ENCODE results near the gene ZNF624. TPM values are rescaled to one million over a fixed set of nuclear protein-coding genes. Genes with fewer than 3 reads are reported as not detected.
"Not testable (repeated sequence)": the region's sequence is repeated elsewhere in the genome, so short reads cannot be mapped to it uniquely, and the experiment has no call there.

Gene ZNF624
- total RNA-seq, 1 experiment from 2014 or later, result 1.3 TPM

GRCh38 chr17:16689731-16690281, 36.2 kb upstream of the ZNF624 start, which contains the start of gene CCDC144A:
Gene CCDC144A (plus strand): TSS chr17:16690241. CDS start chr17:16690401, 160 bp downstream.
- not testable (repeated sequence) for H2AFZ ChIP-seq (ENCODE audit: low read length); H2BK15ac ChIP-seq (ENCODE audit: low read depth, low read length); H3K9ac ChIP-seq (ENCODE audit: extremely low read depth, insufficient read length, low read length); H2BK120ac ChIP-seq (ENCODE audit: low read depth, low read length, poor library complexity, severe bottlenecking); H3K27ac ChIP-seq (ENCODE audit: insufficient read length, low read depth, low read length); H3K27me3 Mint-ChIP-seq (ENCODE audit: low read depth); H3K56ac ChIP-seq (ENCODE audit: insufficient read length, low read depth, low read length); H4K5ac ChIP-seq (ENCODE audit: insufficient read length, low read depth, low read length); H3K23me2 ChIP-seq (ENCODE audit: insufficient read length, low read depth, low read length, poor library complexity, severe bottlenecking); H2BK12ac ChIP-seq (ENCODE audit: insufficient read length, low read depth, low read length); H3K79me2 ChIP-seq (ENCODE audit: insufficient read depth, low read length); H3K4me3 Mint-ChIP-seq; H2BK20ac ChIP-seq (ENCODE audit: low read depth, low read length, poor library complexity, severe bottlenecking); H3T11ph ChIP-seq (ENCODE audit: low read length); H2BK5ac ChIP-seq (ENCODE audit: insufficient read length, low read length); H3K18ac ChIP-seq (ENCODE audit: insufficient read length, low read depth, low read length); H3K14ac ChIP-seq (ENCODE audit: insufficient read depth, low read length); H4K20me1 ChIP-seq (ENCODE audit: control insufficient read depth, insufficient read depth, insufficient read length); H4K91ac ChIP-seq (ENCODE audit: insufficient read length, low read depth, low read length); H3K23ac ChIP-seq (ENCODE audit: insufficient read length, low read depth, low read length); H4K8ac ChIP-seq (replicated peaks; ENCODE audit: insufficient read length, low read depth, low read length); H3K9me3 ChIP-seq (ENCODE audit: control insufficient read depth, low read depth, low read length); H3K4ac ChIP-seq (ENCODE audit: low read depth, low read length); H3K27me3 ChIP-seq (ENCODE audit: insufficient read depth, low read length); H3K27ac Mint-ChIP-seq; H3K4me2 ChIP-seq (ENCODE audit: insufficient read depth, insufficient read length, low read length); H2AK5ac ChIP-seq (ENCODE audit: insufficient read length, low read length); H3K4me1 ChIP-seq (ENCODE audit: insufficient read depth, low read length); H3K79me1 ChIP-seq (ENCODE audit: insufficient read depth, low read depth, low read length, poor library complexity, severe bottlenecking)
- TF ChIP-seq CTCF (conservative IDR thresholded peaks at IDR 0.05), result peak; percentile 98
- Mint-ChIP-seq H3K36me3 (ENCODE audit: insufficient read depth in 1 of 3, low read depth in 3 of 3) (peaks cover 7 to 20% (median 9%) of the 10 kb centered on the region in 3 experiments; a peak in 5 of 7 replicates), H3K9me3 (peaks cover 16 to 24% of the 10 kb centered on the region in 2 experiments), H3K4me1 (peaks cover 22 to 27% of the 10 kb centered on the region in 2 experiments)
- WGBS (ENCODE audit: extremely low coverage, insufficient read length, low lambda C conversion rate), result no CpG with 5 or more reads among the region's 33 CpGs
- peak; percentile 75 for DNase-seq

- H3K18ac ChIP-seq (ENCODE audit: insufficient read length, low read depth, low read length); H3K14ac ChIP-seq (ENCODE audit: insufficient read depth, low read length); H3K79me2 ChIP-seq (ENCODE audit: insufficient read depth, low read length); H2AK5ac ChIP-seq (ENCODE audit: insufficient read length, low read length); H2BK15ac ChIP-seq (ENCODE audit: low read depth, low read length); H3K23ac ChIP-seq (ENCODE audit: insufficient read length, low read depth, low read length); H4K8ac ChIP-seq (replicated peaks; ENCODE audit: insufficient read length, low read depth, low read length); H2BK12ac ChIP-seq (ENCODE audit: insufficient read length, low read depth, low read length); H3K56ac ChIP-seq (ENCODE audit: insufficient read length, low read depth, low read length); H4K91ac ChIP-seq (ENCODE audit: insufficient read length, low read depth, low read length); H3K4ac ChIP-seq (ENCODE audit: low read depth, low read length); H4K5ac ChIP-seq (ENCODE audit: insufficient read length, low read depth, low read length); H3K27ac ChIP-seq (ENCODE audit: insufficient read length, low read depth, low read length); H3K27me3 ChIP-seq (ENCODE audit: insufficient read depth, low read length); H3K23me2 ChIP-seq (ENCODE audit: insufficient read length, low read depth, low read length, poor library complexity, severe bottlenecking); H4K20me1 ChIP-seq (ENCODE audit: control insufficient read depth, insufficient read depth, insufficient read length); H3T11ph ChIP-seq (ENCODE audit: low read length); H3K4me1 ChIP-seq (ENCODE audit: insufficient read depth, low read length); H3K9ac ChIP-seq (ENCODE audit: extremely low read depth, insufficient read length, low read length); H2BK5ac ChIP-seq (ENCODE audit: insufficient read length, low read length); H2AFZ ChIP-seq (ENCODE audit: low read length); H3K9me3 ChIP-seq (ENCODE audit: control insufficient read depth, low read depth, low read length); H3K27me3 Mint-ChIP-seq (ENCODE audit: low read depth); H3K79me1 ChIP-seq (ENCODE audit: insufficient read depth, low read depth, low read length, poor library complexity, severe bottlenecking); H2BK120ac ChIP-seq (ENCODE audit: low read depth, low read length, poor library complexity, severe bottlenecking): not testable (repeated sequence)
- peaks cover 29 to 39% of the 10 kb centered on the region in 2 experiments for H3K4me1 Mint-ChIP-seq
- peaks cover 16 to 24% of the 10 kb centered on the region in 2 experiments for H3K9me3 Mint-ChIP-seq
- peak overlapping the region; percentile 94 to 98 (median 97) for H3K27ac Mint-ChIP-seq
- WGBS (ENCODE audit: extremely low coverage, insufficient read length, low lambda C conversion rate), result no CpG with 5 or more reads among the region's 5 CpGs
- Histone ChIP-seq H2BK20ac (ENCODE audit: low read depth, low read length, poor library complexity, severe bottlenecking) (peak overlapping the region; percentile 26), H3K4me2 (ENCODE audit: insufficient read depth, insufficient read length, low read length) (peak overlapping the region; percentile 21)
- H3K4me3 Mint-ChIP-seq, result peak overlapping the region; percentile 44 to 64; a peak in 3 of 5 replicates
- H3K36me3 Mint-ChIP-seq (ENCODE audit: insufficient read depth in 1 of 3, low read depth in 3 of 3), result peaks cover 7 to 24% (median 9%) of the 10 kb centered on the region in 3 experiments; a peak in 5 of 7 replicates
- peak; percentile 58 for DNase-seq
These were observed 33.5 kb upstream of the ZNF624 start for GRCh38 chr17:16687151-16687550.
